ENCODE data around the gene CT45A7. TPM values are rescaled to one million over a fixed set of nuclear protein-coding genes. Genes with fewer than 3 reads are reported as not detected.
"Not testable (repeated sequence)": the region's sequence is repeated elsewhere in the genome, so short reads cannot be mapped to it uniquely, and the experiment has no call there.

The CT45A7 gene
- polyA plus RNA-seq (2011; rRNA removed) (not detected in 2 replicates), polyA plus RNA-seq (2017; fragmentation: RNase III; extraction: RNeasy Plus Mini Kit Qiagen cat#74134 plus additional on column Dnase treatment) (not detected in 3 replicates), polyA minus RNA-seq (2011; rRNA and poly(A)+ RNA removed) (not detected in 2 replicates)
- polyA plus RNA-seq (2012; cell fraction: cytosol; rRNA removed), result not detected in 2 replicates
- not detected in 2 replicates for polyA plus RNA-seq (2012; cell fraction: nucleus; rRNA removed)

GRCh38 chrX:135837180-135837579 lies at the start of gene CT45A7:
TSS of gene CT45A7 (minus strand) at chrX:135837280. CDS start at chrX:135833533, 3,747 bp downstream.
- H3K4me2 ChIP-seq; H3K27ac ChIP-seq; POLR2A ChIA-PET; H3K4me1 ChIP-seq; FAIRE-seq; ATAC-seq; CTCF ChIA-PET; DNase-seq (ENCODE audit: low read depth in 1 of 2, low spot score in 1 of 2); H3K4me3 ChIP-seq; H3K9me3 ChIP-seq: not testable (repeated sequence)
- no CpG with 5 or more reads among the region's 17 CpGs for WGBS (ENCODE audit: missing lambda C conversion rate)

- 2% methylated on average over 4 of the region's 5 CpGs for WGBS (ENCODE audit: missing lambda C conversion rate)
- CTCF ChIA-PET; POLR2A ChIA-PET; FAIRE-seq; DNase-seq (ENCODE audit: low read depth in 1 of 2, low spot score in 1 of 2); H3K4me3 ChIP-seq; ATAC-seq; H3K4me1 ChIP-seq; H3K9me3 ChIP-seq; H3K4me2 ChIP-seq; H3K27ac ChIP-seq: not testable (repeated sequence)
These were observed 45.7 kb upstream of the CT45A7 start for GRCh38 chrX:135882741-135883140.

GRCh38 chrX:135871712-135872111 lies 34.6 kb upstream of the CT45A7 start, which contains the start of gene CT45A9:
TSS of gene CT45A9 (minus strand) at chrX:135871812. CDS start at chrX:135868061, 3,751 bp downstream.
- ATAC-seq; H3K4me1 ChIP-seq; H3K9me3 ChIP-seq; CTCF ChIA-PET; H3K4me3 ChIP-seq; FAIRE-seq; H3K4me2 ChIP-seq; POLR2A ChIA-PET; DNase-seq (ENCODE audit: low read depth in 1 of 2, low spot score in 1 of 2); H3K27ac ChIP-seq: not testable (repeated sequence)
- WGBS (ENCODE audit: missing lambda C conversion rate), result no CpG with 5 or more reads among the region's 17 CpGs

- ATAC-seq; H3K27ac ChIP-seq; POLR2A ChIA-PET; H3K4me2 ChIP-seq; H3K4me1 ChIP-seq; H3K9me3 ChIP-seq; FAIRE-seq; DNase-seq (ENCODE audit: low read depth in 1 of 2, low spot score in 1 of 2); CTCF ChIA-PET; H3K4me3 ChIP-seq: not testable (repeated sequence)
- WGBS (ENCODE audit: missing lambda C conversion rate), result no CpG with 5 or more reads among the region's 17 CpGs
These were observed 17.4 kb upstream of the CT45A7 start, which contains the start of gene CT45A8 for GRCh38 chrX:135854438-135854837. TSS of gene CT45A8 (minus strand) at chrX:135854538. CDS start at chrX:135850783, 3,755 bp downstream.

- POLR2A ChIA-PET; DNase-seq (ENCODE audit: low read depth in 1 of 2, low spot score in 1 of 2); H3K4me2 ChIP-seq; H3K9me3 ChIP-seq; FAIRE-seq; CTCF ChIA-PET; ATAC-seq; H3K4me3 ChIP-seq; H3K27ac ChIP-seq; H3K4me1 ChIP-seq: not testable (repeated sequence)
- WGBS (ENCODE audit: missing lambda C conversion rate), result no CpG with 5 or more reads among the region's 17 CpGs
These were observed 17.2 kb downstream of the CT45A7 start, which contains the start of gene CT45A2 for GRCh38 chrX:135819912-135820311. TSS of gene CT45A2 (minus strand) at chrX:135820012. CDS start at chrX:135816265, 3,747 bp downstream.

DNA sequence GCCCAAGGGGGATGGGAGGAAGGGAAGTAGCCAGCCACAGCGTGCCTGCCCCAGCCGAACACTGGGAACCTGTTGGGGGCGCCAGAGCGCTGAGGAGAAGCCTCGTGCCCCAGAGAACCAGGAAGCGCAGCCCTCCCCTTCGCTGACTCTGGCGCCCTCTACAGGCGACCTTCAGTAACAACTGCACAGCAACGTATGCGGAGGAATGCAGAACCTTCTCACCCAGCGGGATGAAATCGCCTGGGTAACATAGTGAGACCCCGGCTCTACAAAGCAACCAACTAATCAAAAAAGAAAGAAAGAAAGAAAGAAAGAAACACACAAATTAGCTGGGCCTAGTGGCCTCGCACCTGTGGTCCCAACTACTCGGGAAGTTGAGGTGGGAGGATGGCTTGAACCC lies 34.4 kb downstream of the CT45A7 start, which contains the start of gene CT45A6:
Gene CT45A6 (minus strand): TSS at position 101 of the 400 bp plus-strand sequence. CDS start 3,794 bp downstream, outside the sequence.
- H3K4me2 ChIP-seq; H3K4me3 ChIP-seq; H3K4me1 ChIP-seq; H3K9me3 ChIP-seq; CTCF ChIA-PET; DNase-seq (ENCODE audit: low read depth in 1 of 2, low spot score in 1 of 2); FAIRE-seq; ATAC-seq; H3K27ac ChIP-seq; POLR2A ChIA-PET: not testable (repeated sequence)
- WGBS (ENCODE audit: missing lambda C conversion rate), result no CpG with 5 or more reads among the region's 16 CpGs

DNA sequence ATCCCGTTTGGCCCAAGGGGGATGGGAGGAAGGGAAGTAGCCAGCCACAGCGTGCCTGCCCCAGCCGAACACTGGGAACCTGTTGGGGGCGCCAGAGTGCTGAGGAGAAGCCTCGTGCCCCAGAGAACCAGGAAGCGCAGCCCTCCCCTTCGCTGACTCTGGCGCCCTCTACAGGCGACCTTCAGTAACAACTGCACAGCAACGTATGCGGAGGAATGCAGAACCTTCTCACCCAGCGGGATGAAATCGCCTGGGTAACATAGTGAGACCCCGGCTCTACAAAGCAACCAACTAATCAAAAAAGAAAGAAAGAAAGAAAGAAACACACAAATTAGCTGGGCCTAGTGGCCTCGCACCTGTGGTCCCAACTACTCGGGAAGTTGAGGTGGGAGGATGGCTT lies 51.7 kb downstream of the CT45A7 start, which contains the start of gene CT45A5:
Gene CT45A5 (minus strand): TSS at position 101 of the 400 bp plus-strand sequence. CDS start 3,774 bp downstream, outside the sequence.
- H3K4me3 ChIP-seq; POLR2A ChIA-PET; H3K9me3 ChIP-seq; H3K27ac ChIP-seq; H3K4me1 ChIP-seq; H3K4me2 ChIP-seq; ATAC-seq; CTCF ChIA-PET; DNase-seq (ENCODE audit: low read depth in 1 of 2, low spot score in 1 of 2); FAIRE-seq: not testable (repeated sequence)
- no CpG with 5 or more reads among the region's 16 CpGs for WGBS (ENCODE audit: missing lambda C conversion rate)

Other genes with a start within 250 kb of the CT45A7 start
- gene CT45A1, start 123.6 kb downstream of the CT45A7 start, polyA plus RNA-seq (2011; rRNA removed), result not detected in 2 replicates
- gene CT45A1, start 123.6 kb downstream of the CT45A7 start, polyA plus RNA-seq (2017; fragmentation: RNase III; extraction: RNeasy Plus Mini Kit Qiagen cat#74134 plus additional on column Dnase treatment), result not detected in 3 replicates
- gene CT45A3, start 69.1 kb downstream of the CT45A7 start, polyA plus RNA-seq (2011; rRNA removed), result 0.24 and 0.41 TPM in 2 replicates
- not detected in 3 replicates for gene CT45A3, start 69.1 kb downstream of the CT45A7 start, polyA plus RNA-seq (2017; fragmentation: RNase III; extraction: RNeasy Plus Mini Kit Qiagen cat#74134 plus additional on column Dnase treatment)
- gene CT45A5, start 51.8 kb downstream of the CT45A7 start, polyA plus RNA-seq (2011; rRNA removed), result 0.10 TPM in 1 of 2 replicates, not detected in the other
- not detected in 3 replicates for gene CT45A5, start 51.8 kb downstream of the CT45A7 start, polyA plus RNA-seq (2017; fragmentation: RNase III; extraction: RNeasy Plus Mini Kit Qiagen cat#74134 plus additional on column Dnase treatment)
- gene CT45A6, start 34.5 kb downstream of the CT45A7 start, polyA plus RNA-seq (2011; rRNA removed), result not detected in 2 replicates
- gene CT45A6, start 34.5 kb downstream of the CT45A7 start, polyA plus RNA-seq (2017; fragmentation: RNase III; extraction: RNeasy Plus Mini Kit Qiagen cat#74134 plus additional on column Dnase treatment), result not detected in 3 replicates
- gene CT45A2, start 17.3 kb downstream of the CT45A7 start, polyA plus RNA-seq (2011; rRNA removed), result not detected in 2 replicates
- gene CT45A2, start 17.3 kb downstream of the CT45A7 start, polyA plus RNA-seq (2017; fragmentation: RNase III; extraction: RNeasy Plus Mini Kit Qiagen cat#74134 plus additional on column Dnase treatment), result not detected in 3 replicates
- gene CT45A8, start 17.3 kb upstream of the CT45A7 start, polyA plus RNA-seq (2011; rRNA removed), result not detected in 2 replicates
- not detected in 3 replicates for gene CT45A8, start 17.3 kb upstream of the CT45A7 start, polyA plus RNA-seq (2017; fragmentation: RNase III; extraction: RNeasy Plus Mini Kit Qiagen cat#74134 plus additional on column Dnase treatment)
- gene CT45A9, start 34.5 kb upstream of the CT45A7 start, polyA plus RNA-seq (2011; rRNA removed), result not detected in 2 replicates
- not detected in 3 replicates for gene CT45A9, start 34.5 kb upstream of the CT45A7 start, polyA plus RNA-seq (2017; fragmentation: RNase III; extraction: RNeasy Plus Mini Kit Qiagen cat#74134 plus additional on column Dnase treatment)
- 0.16 and 0.22 TPM in 2 replicates for gene CT45A10, start 56.2 kb upstream of the CT45A7 start, polyA plus RNA-seq (2011; rRNA removed)
- not detected in 3 replicates for gene CT45A10, start 56.2 kb upstream of the CT45A7 start, polyA plus RNA-seq (2017; fragmentation: RNase III; extraction: RNeasy Plus Mini Kit Qiagen cat#74134 plus additional on column Dnase treatment)
- gene SAGE1, start 56.4 kb upstream of the CT45A7 start, polyA plus RNA-seq (2011; rRNA removed), result 0.06 and 0.09 TPM in 2 replicates
- 0.03 to 0.05 TPM (median 0.04 TPM) in 3 replicates for gene SAGE1, start 56.4 kb upstream of the CT45A7 start, polyA plus RNA-seq (2017; fragmentation: RNase III; extraction: RNeasy Plus Mini Kit Qiagen cat#74134 plus additional on column Dnase treatment)
- 26.1 and 35.6 TPM in 2 replicates for gene MMGT1, start 136.7 kb upstream of the CT45A7 start, polyA plus RNA-seq (2011; rRNA removed)
- gene MMGT1, start 136.7 kb upstream of the CT45A7 start, polyA plus RNA-seq (2017; fragmentation: RNase III; extraction: RNeasy Plus Mini Kit Qiagen cat#74134 plus additional on column Dnase treatment), result 15.0 to 16.2 TPM (median 15.1 TPM) in 3 replicates
- gene SLC9A6, start 148.2 kb upstream of the CT45A7 start, polyA plus RNA-seq (2011; rRNA removed), result 14.5 and 15.6 TPM in 2 replicates
- gene SLC9A6, start 148.2 kb upstream of the CT45A7 start, polyA plus RNA-seq (2017; fragmentation: RNase III; extraction: RNeasy Plus Mini Kit Qiagen cat#74134 plus additional on column Dnase treatment), result 10.4 to 12.2 TPM (median 12.1 TPM) in 3 replicates